Rectal smooth muscle tissue (tissue), 1 donor: ENCODE data around the gene TIAL1.
"Not testable (repeated sequence)": the region's sequence is repeated elsewhere in the genome, so short reads cannot be mapped to it uniquely, and the experiment has no call there.

Experiments
- H3K27ac ChIP-seq: one replicate; pipeline ENCODE4 v1.7.0; 2013; ENCODE audit warnings: low read depth, low read length, inconsistent platforms
- H3K27me3 ChIP-seq: one replicate; pipeline ENCODE4 v1.7.0; 2013; ENCODE audit warnings: low read length; ENCODE audit not compliant: control insufficient read depth, insufficient read depth
- H3K36me3 ChIP-seq: one replicate; pipeline ENCODE4 v1.7.0; 2013; ENCODE audit warnings: low read length; ENCODE audit not compliant: control insufficient read depth, insufficient read depth
- H3K4me1 ChIP-seq: one replicate; pipeline ENCODE4 v1.7.0; 2013; ENCODE audit warnings: low read length; ENCODE audit not compliant: control insufficient read depth, insufficient read depth
- H3K4me3 ChIP-seq: one replicate; pipeline ENCODE4 v1.7.0; 2013; ENCODE audit warnings: low read length
- H3K9ac ChIP-seq: one replicate; pipeline ENCODE4 v1.7.0; 2013; ENCODE audit warnings: low read length

TIAL1 gene

DNA sequence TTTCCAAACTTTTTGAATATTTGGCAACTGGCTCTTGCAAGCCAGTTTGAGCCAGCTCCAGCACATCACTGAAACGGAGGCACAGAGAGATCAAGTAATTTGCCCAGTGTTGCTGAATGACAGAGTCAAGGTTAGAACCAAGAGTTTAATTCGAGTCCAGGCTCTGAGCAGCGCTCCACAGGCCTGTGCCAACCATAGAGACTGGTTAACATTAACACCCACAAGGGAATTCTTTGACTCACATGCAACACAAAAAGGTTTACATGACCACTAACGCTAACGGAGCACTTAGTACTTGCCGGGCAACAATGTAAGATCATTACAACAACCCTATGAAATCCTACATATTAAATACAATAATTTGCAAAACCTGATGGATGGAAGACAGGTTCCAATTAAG lies 55.7 kb downstream of the TIAL1 start:
- Histone ChIP-seq H3K4me1 (peaks cover 28% of the 10 kb centered on the region), H3K4me3 (peak overlapping the region; percentile 66), H3K27me3 (no peaks in the 10 kb centered on the region), H3K36me3 (no peaks in the 10 kb centered on the region), H3K27ac (peak overlapping the region; percentile 92), H3K9ac (no peak overlapping the region)

GRCh38 chr10:119540038-119540437 lies 56.7 kb downstream of the TIAL1 start:
- Histone ChIP-seq H3K4me1 (peaks cover 31% of the 10 kb centered on the region), H3K27ac (peak overlapping the region; percentile 92), H3K4me3 (peak overlapping the region; percentile 33), H3K36me3 (no peaks in the 10 kb centered on the region), H3K9ac (no peak overlapping the region), H3K27me3 (no peaks in the 10 kb centered on the region)

DNA sequence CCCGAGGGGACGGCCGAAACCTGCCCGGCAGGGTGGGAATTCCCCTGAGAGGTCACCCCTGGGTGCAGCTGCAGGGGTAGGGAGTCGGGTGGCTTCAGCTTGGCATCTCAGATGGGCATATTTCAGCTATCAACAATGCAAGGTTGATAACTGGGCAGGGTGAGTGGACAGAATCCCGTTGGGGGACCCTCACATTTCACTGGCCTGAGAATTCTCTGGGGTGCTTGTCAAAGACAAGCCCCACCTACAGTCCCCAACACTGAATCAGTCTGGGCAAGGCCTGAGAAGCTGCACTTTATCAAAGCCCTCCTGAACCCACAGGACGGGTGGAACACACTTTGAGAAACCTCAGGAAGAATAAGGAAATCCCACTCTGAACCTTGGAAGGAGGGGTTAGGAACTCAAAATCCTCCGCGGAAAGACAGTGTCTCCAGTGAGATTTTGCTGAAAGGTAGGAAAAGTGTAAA lies 57.4 kb downstream of the TIAL1 start:
- Histone ChIP-seq H3K27ac (peak overlapping the region; percentile 77), H3K4me1 (peaks cover 31% of the 10 kb centered on the region), H3K27me3 (no peaks in the 10 kb centered on the region), H3K9ac (no peak overlapping the region), H3K4me3 (peak overlapping the region; percentile 44), H3K36me3 (no peaks in the 10 kb centered on the region)

DNA sequence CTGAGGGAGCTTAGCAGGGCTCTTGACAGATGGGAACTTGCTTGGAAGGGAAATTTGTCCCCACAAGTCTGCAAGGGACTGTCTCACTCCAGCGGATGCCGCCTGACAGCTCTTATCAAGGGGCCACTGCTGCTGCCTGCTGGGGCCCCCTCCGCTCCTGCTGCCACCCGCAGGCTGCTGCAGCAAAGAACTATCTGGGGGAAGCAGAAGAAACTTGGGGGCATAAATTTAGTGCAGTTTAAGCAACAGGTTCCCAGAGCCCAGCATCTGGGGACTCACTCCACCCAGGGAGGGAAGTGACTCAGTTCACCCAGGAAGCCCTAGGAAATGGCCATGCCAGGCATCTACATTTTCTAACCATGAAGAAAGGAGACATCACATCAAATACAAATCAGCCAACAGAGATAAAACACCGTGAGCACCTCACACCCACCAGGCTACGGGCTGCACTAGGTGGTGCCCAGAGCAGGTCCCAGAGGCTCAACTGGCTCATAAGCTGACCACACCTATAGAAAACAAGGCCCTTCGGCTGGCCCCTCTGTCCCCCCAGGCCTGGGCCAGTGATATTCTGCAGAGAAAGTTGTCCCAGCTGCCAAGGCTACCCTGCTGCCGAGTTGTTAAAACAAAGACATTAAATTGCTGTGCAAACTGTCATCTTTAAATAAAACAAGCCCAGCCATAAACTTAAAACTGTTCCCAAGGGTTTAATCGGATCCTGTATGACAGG lies 58.0 kb downstream of the TIAL1 start:
- peak overlapping the region; percentile 77 for H3K27ac ChIP-seq
- no peaks in the 10 kb centered on the region for H3K36me3 ChIP-seq
- H3K27me3 ChIP-seq: no peaks in the 10 kb centered on the region
- no peak overlapping the region for H3K9ac ChIP-seq
- peak overlapping the region; percentile 44 for H3K4me3 ChIP-seq
- peaks cover 28% of the 10 kb centered on the region for H3K4me1 ChIP-seq

DNA sequence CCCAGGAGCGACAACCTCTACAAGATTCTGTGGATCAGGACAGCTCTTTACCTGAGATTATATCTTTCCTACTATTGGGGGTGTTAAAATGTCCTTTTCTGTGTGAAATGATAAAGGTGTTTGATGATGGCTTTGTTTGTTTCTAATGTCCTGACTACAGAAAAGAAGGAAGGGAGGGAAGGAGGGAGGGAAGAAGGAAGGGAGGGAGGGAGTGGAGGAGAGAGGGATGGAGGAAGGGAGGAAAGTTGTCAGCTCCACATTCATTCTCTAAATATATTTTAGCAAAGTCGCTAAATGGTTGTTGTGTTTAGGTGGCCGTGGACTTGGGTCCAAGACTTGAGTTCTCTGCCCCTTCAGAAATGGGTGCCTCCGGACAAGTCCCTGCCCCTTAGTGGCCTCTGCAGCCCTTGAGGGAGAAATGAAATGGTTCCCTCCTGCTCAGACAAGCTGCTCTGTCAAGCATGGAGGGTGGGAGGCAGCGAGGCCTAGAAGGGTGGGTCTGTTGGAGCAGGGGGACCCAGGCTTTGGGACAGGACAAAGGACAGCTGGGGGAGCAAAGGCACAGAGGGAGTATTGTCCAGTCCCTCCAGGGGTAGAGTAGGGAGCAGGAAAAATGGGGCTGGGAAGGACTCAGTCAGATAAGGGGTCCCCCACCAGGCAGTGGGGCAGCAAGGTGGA lies 58.7 kb downstream of the TIAL1 start:
- peaks cover 29% of the 10 kb centered on the region for H3K4me1 ChIP-seq
- peak overlapping the region; percentile 77 for H3K27ac ChIP-seq
- H3K27me3 ChIP-seq: no peaks in the 10 kb centered on the region
- no peak overlapping the region for H3K9ac ChIP-seq
- no peaks in the 10 kb centered on the region for H3K36me3 ChIP-seq
- H3K4me3 ChIP-seq: peak overlapping the region; percentile 25

- Histone ChIP-seq H3K4me3 (no peak overlapping the region), H3K4me1 (peaks cover 29% of the 10 kb centered on the region), H3K9ac (no peak overlapping the region), H3K27ac (peak overlapping the region; percentile 63), H3K27me3 (no peaks in the 10 kb centered on the region), H3K36me3 (no peaks in the 10 kb centered on the region)
Observed at GRCh38 chr10:119536508-119537025, 60.2 kb downstream of the TIAL1 start.

DNA sequence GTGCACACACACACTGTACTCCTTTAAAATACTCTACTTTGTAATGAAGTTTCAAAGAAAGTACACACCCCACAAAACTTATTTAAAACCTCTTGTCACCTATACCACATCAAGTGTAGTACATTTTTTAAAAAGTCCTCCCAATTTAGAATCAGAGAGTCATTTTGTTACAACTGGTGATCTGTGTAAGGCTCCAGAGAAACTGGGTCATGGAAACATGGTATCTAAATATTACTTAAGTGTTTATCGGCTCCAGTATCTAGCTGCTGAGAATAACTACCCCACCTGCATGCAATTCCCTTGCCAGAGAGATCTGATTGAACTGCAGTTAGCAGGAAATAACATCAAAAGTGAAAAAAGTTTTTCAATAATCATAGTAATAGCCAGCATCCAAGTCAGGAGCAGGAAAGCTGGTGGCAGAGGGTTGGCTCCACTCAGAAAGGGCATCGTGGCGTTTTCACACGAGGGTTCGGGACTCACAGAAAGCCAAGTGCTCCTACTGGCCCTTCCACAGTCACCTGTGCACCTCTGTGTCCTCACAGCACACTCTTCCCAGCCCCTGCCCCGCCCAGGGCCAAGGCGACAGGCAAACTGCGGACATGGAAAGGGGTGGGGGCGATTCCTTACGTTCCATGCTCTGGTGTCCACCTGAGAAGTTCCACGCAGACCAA lies 60.8 kb downstream of the TIAL1 start:
- Histone ChIP-seq H3K36me3 (no peaks in the 10 kb centered on the region), H3K9ac (no peak overlapping the region), H3K4me1 (peaks cover 31% of the 10 kb centered on the region), H3K4me3 (no peak overlapping the region), H3K27me3 (no peaks in the 10 kb centered on the region), H3K27ac (peak overlapping the region; percentile 63)

DNA sequence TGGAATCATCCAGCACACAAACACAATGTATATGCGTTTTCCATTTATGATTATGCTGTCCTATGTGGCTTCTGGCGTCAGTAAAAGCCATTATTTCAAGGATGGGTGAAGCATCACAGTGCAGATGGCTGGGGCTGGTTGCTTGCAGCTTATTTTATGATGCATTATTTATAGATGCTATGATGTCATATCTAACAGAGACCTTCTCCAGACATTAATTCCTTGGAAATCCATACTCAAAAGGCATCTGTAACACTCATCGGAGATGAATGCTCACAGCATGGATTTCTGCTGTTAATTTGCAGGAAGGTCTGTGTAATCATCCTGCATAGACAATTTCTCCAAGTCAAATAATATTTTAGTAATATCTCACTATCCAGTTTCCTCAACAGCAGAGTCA lies 61.5 kb downstream of the TIAL1 start:
- Histone ChIP-seq H3K4me1 (peaks cover 35% of the 10 kb centered on the region), H3K27ac (peak overlapping the region; percentile 63), H3K4me3 (no peak overlapping the region), H3K27me3 (no peaks in the 10 kb centered on the region), H3K9ac (no peak overlapping the region), H3K36me3 (no peaks in the 10 kb centered on the region)

- no peaks in the 10 kb centered on the region for H3K27me3 ChIP-seq
- H3K36me3 ChIP-seq: no peaks in the 10 kb centered on the region
- H3K27ac ChIP-seq: no peak overlapping the region
- peaks cover 28% of the 10 kb centered on the region for H3K4me1 ChIP-seq
- H3K9ac ChIP-seq: no peak overlapping the region
- H3K4me3 ChIP-seq: no peak overlapping the region
Observed at GRCh38 chr10:119533473-119533872, 63.3 kb downstream of the TIAL1 start.

DNA sequence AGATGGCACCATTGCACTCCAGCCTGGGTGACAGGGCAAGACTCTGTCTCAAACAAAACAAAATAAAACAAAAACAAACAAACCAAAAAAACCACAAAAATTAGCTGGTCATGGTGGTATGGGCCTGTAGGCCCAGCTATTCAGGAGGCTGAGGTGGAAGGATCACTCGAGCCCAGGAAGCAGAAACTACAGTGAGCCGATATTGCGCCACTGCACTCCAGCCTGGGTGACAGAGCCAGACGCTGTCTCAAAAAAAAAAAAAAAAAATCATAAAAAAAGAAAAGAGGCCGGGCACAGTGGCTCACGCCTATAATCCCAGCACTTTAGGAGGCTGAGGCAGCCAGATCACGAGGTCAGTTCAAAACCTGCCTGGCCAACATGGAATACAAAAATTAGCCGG lies 64.0 kb downstream of the TIAL1 start:
- H3K36me3 ChIP-seq, H3K27me3 ChIP-seq, H3K4me3 ChIP-seq, H3K9ac ChIP-seq: not testable (repeated sequence)
- peak overlapping the region; percentile 8 for H3K27ac ChIP-seq
- peaks cover 23% of the 10 kb centered on the region for H3K4me1 ChIP-seq

DNA sequence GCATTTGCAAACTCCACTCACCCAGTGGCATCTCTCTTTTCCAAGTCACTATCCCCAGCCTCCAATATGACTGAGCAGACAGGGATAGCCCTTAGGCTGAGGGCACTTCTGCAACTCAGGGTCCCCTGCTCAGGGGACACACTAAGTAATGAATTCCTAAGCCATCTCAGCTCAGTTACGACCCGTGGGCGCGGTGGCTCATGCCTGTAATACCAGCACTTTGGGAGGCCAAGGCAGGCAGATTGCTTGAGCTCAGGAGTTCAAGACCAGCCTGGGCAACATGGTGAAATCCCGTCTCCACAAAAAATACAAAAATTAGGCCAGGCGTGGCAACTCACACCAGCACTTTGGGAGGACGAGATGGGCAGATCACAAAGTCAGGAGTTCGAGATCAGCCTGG lies 64.5 kb downstream of the TIAL1 start:
- Histone ChIP-seq H3K4me1 (peaks cover 22% of the 10 kb centered on the region), H3K27ac (peak overlapping the region; percentile 38)
- not testable (repeated sequence) for H3K9ac ChIP-seq, H3K27me3 ChIP-seq, H3K36me3 ChIP-seq, H3K4me3 ChIP-seq

DNA sequence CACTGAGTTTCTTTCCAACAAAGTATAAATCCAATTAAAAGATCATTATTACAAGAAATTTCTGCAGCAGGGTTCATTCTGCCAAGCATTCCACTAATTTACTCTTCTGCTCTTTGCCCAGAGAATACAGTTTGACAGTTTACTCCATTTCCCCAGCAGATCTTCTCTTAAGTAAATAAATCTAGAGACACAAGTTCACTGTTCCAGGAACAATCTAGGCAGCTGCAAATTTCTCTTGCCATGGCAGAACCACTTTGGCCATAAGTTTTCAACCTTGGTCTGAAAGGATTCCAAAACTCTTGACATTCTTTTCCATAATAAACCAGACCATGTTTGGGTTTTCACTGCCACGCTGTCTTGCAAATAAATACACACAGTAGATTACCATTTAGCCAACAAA lies 65.7 kb downstream of the TIAL1 start:
- H3K27ac ChIP-seq: peak overlapping the region; percentile 61
- H3K4me3 ChIP-seq: no peak overlapping the region
- H3K4me1 ChIP-seq: peaks cover 33% of the 10 kb centered on the region
- no peaks in the 10 kb centered on the region for H3K36me3 ChIP-seq
- H3K9ac ChIP-seq: no peak overlapping the region
- H3K27me3 ChIP-seq: no peaks in the 10 kb centered on the region
